GM11168 (cell line): Measurements from ENCODE around the gene NR2C2AP.
"Not testable (repeated sequence)": the region's sequence is repeated elsewhere in the genome, so short reads cannot be mapped to it uniquely, and the experiment has no call there.

ENCODE experiments used
- in situ Hi-C: fragments of 300-500 bp; cut with MboI; formaldehyde crosslinking; loops from one replicate; pipeline ENCODE4 v1.12.0; 2022; ENCODE audit warnings: low sequenced_read_pairs; ENCODE audit not compliant: unreplicated experiment

NR2C2AP gene, protein sequence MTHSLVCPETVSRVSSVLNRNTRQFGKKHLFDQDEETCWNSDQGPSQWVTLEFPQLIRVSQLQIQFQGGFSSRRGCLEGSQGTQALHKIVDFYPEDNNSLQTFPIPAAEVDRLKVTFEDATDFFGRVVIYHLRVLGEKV

DNA sequence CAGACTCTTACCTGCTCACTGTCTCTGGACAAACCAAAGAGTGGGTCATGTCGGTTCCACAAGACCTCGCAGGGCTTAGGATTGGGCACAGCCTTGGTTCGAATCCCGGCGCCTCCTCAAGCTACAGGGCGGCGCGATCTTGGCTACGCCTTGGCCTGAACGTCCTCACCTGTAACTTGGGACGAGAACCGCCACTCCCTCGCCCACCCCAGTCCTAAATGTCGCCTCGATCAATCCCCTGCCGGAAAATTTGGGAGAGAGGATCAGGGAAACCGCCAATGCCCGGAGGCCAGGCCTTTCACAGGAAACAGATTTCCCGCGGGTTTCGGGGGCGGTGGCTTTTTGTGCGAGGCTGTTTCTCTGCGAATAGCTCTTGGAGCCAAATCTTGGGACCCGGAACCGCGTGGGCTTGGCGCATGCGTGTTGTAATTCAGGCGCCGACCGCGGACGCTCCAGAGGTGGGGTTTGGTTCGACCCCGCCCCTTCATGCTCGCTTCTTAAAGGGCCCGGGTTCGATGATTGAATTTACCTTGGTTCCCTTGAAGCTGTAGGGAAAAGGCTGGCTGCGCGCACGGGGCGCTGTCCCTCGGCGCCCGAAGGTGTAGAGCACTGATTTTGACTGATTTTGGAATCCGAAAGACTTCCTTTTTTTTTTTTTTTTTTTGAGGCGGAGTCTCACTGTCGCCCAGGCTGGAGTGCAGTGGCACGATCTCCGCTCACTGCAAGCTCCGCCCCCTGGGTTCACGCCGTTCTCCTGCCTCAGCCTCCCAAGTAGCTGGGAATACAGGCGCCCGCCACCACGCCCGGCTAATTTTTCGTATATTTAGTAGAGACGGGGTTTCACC is at the start of gene NR2C2AP:
Gene NR2C2AP, minus strand, starts transcription at position 403 of the 845 bp plus-strand sequence. Its CDS starts 354 bp downstream, at position 49.
- in situ Hi-C loops, result no loop called here

DNA sequence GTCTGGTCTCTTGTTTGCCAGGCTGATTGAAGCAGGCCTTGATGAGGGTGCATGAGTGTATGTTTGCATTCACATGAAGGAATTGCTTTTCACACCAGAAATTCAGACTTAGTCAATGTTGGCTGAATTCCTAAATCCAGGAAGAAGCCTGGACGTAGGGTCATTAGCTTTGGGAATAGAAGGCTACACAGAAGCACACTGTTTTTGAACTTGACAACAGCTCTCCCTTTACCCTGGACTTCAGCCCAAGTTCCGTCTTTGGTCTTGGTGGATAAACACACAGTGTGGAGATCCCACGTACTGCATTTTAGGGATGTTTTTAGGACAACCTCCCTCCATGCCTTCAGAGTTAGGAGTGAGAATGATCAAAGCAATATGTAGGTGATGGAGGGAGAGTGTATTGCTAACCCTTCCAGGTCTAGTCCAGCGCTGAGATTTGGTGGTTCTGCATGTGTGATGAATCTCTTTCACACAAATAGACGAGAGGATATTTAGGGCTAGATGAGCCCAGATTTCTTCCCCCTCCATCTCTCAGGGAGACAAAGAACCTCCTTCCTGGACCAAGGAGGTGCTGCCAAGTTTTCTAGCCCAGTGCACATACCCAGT is 47.1 kb upstream of the NR2C2AP start:
- in situ Hi-C loops, result no loop called here

DNA sequence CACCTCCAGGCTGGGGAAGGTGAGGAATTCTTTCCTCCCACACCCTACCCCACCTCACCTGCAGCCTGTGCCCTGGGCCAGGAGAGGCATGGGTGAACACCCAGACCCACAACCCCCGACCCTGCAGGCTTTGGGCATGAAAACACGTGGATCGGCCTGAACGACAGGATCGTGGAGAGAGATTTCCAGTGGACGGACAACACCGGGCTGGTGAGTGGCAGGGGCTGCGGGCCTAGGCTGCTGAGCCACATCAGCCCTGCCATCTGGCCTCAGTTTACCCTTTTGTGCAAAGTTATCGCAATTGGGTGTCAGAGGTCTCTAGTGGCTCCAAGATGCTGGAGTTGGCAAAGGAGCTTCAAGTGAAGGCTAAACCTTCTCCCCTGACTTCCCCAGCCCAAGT is 37.3 kb upstream of the NR2C2AP start:
- in situ Hi-C loops, result no loop called here

DNA sequence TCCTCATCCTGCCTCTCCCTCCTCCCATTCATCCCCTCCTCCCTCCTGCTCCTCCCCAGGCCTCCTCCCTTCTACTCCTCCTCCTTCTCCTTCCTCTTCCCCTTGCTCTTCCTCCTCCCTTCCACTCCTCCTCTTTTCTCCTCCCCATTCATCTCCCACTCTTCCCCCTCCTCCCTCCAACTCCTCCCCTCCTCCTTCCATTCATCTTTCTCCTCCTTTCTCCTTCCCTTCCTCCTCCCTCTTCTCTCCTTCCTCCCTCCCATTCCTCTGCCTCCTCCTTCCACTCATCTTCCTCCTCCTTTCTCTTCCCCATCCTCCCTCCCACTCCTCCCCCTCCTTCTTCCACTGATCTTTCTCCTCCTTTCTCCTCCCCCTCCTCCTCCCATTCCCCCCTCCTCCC is 36.5 kb upstream of the NR2C2AP start:
- in situ Hi-C loops, result no loop called here

DNA sequence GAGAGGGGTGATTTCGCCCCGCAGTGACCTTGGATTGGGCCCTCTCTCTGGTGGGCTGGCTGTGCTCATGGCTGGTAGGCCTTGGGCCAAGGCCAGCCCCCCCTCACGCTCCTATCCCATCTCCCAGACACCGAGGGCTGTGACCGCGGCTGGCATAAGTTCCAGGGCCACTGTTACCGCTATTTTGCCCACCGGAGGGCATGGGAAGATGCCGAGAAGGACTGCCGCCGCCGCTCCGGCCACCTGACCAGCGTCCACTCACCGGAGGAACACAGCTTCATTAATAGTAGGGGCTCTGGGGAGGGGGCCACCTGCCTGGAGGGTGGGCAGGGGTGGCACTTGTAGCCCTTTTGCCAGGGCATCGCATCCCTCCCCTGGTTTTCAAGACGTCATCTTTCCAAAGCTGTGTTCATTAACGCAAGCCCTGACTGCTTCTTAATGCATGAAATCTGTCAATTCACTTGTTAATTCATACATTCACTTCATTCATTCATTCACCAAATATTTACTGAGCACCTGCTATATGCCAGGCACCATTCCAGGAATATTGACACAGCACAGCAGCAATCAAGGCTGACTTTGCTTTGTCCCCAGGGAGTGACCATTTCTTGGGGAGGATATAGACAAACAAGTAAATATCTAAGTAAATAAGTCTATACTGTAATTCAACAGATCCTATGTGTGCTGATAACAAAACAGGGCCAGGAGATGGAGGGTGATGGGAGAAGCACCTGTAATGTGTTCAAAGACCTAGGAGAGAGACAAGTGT is 35.1 kb upstream of the NR2C2AP start:
- in situ Hi-C loops, result no loop called here

DNA sequence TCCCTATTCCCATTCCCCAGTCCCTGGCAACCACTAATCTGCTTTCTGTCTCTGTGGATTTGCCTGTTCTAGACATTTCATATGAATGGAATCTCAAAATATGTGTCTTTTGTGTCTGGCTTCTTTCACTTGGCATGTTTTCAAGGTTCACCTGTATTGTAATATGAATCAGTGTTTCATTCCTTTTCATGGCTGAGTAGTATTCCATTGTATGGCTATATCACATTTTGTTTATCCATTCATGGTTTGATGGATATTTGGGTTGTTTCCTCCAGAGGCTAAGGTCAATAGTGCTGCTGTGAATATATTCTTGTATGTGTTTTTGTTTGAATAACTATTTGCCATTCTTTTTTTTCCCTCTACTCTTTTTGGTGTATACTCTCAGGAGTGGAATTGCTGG is 33.0 kb upstream of the NR2C2AP start:
- in situ Hi-C loops, result no loop called here

DNA sequence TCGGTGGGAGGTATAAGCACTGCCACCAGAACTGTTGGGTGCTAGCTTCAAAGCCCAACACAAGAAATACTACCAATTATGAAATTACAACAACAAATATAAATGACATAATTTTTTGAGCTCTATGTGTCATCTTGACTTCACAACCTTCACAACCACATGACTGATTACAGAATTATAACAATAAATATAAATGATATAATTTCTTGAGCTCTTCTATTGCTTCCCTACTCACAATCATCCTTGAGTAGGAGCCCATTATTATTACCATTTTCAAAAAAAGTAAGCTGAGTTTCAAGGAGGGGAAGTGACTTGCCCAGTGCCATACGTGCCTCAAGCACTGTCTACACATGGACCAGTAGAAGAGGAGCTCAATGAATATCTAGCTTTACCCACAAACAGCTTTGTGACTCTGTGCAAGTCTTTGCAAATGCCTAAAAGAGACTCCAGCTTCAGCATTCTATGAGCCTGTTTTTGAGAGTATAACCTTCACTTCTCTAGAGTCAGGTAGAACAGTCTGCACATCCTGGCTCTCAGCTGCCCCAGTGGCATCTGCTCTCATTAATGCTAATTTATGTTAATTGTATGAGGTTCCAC is 31.1 kb upstream of the NR2C2AP start:
- in situ Hi-C loops, result no loop called here

DNA sequence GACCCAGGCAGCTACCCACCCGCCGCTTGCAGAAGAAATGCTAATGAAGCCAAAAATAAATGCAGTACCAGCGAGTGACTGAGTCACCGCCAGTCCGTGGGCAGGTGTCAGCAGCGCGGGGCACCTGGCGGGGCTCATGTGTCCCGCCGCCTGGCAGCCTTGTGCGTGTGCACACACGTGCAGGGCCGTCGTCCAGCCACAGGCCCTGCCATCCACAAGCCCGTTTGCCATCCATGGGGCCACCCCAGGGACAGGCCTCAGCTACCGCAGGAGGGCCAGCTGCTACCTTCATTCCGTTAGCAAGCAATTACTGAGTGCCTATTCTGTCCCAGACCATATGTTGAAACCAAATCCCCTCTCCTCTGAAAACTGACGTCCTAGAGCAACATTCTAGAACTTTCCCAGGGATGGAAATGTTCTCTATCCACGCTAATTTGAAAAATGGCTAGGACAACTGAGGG is 29.1 kb upstream of the NR2C2AP start:
- in situ Hi-C loops, result no loop called here

DNA sequence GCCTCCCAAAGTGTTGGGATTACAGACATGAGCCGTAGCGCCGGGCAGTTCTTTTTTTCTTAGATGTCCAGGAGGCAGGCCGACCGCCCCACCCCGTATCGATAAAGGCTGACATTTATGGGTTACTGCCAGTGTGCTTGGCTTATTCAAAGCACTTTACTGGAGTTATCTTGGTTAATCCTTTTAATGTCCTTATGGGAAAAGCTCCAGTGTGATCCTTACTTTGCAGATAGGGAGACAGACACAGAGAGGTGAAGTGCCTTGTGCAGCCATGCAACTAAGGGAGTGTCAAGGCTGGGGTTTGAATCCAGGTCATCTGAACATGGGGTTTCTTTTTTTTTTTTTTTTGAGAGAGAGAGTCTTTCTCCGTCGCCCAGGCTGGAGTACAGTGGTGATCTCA is 27.8 kb upstream of the NR2C2AP start:
- in situ Hi-C loops, result no loop called here

DNA sequence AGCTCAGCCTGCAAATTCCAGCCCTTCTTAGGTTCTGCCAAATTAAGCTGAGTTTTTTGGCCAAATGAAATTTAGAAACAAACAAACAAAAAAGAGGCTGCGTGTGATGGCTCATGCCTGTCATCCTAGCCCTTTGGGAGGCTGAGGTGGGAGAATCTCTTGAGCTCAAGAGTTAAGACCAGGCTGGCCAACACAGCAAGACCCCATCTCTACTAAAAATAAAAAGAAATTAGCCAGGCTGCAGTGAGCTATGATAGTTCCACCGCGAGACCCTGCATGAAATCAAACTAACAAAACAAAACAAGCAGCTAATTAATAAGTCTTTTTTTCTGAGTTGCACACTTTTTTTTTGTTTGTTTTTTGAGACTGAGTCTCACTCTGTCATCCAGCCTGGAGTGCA is 26.5 kb upstream of the NR2C2AP start:
- in situ Hi-C loops, result no loop called here

DNA sequence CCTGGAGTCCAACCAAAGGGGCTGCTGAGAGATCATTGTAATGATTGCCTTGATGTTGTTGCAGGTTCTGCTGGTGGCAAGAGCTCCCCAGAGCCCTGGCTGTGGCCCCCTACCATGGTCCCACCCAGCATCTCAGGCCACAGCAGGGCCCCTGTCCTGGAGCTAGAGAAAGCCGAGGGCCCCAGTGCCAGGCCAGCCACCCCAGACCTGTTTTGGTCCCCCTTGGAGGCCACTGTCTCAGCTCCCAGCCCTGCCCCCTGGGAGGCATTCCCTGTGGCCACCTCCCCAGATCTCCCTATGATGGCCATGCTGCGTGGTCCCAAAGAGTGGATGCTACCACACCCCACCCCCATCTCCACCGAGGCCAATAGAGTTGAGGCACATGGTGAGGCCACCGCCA is 24.0 kb upstream of the NR2C2AP start:
- in situ Hi-C loops, result no loop called here

DNA sequence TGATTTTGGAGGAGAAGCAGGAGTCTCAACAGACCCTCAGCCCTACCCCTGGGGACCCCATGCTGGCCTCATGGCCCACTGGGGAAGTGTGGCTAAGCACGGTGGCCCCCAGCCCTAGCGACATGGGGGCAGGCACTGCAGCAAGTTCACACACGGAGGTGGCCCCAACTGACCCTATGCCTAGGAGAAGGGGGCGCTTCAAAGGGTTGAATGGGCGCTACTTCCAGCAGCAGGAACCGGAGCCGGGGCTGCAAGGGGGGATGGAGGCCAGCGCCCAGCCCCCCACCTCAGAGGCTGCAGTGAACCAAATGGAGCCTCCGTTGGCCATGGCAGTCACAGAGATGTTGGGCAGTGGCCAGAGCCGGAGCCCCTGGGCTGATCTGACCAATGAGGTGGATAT is 23.4 kb upstream of the NR2C2AP start:
- in situ Hi-C loops, result no loop called here

DNA sequence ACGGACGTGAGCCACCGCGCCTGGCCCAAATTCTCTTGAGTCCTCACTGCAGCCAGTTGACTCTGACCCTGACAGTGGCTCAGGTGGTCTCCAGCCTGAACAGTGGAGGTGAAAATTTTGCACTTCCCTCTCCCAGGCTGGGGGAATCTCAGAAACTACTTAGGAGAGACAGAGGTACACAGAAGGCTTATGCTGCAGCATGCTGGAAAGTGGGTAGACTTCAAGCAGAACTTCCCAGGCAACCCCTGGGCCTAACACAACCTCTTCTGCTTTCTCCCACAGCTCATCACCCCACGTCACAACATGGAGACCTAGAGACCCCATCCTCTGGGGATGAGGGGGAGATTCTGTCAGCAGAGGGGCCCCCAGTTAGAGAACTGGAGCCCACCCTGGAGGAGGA is 23.0 kb upstream of the NR2C2AP start:
- in situ Hi-C loops, result no loop called here

DNA sequence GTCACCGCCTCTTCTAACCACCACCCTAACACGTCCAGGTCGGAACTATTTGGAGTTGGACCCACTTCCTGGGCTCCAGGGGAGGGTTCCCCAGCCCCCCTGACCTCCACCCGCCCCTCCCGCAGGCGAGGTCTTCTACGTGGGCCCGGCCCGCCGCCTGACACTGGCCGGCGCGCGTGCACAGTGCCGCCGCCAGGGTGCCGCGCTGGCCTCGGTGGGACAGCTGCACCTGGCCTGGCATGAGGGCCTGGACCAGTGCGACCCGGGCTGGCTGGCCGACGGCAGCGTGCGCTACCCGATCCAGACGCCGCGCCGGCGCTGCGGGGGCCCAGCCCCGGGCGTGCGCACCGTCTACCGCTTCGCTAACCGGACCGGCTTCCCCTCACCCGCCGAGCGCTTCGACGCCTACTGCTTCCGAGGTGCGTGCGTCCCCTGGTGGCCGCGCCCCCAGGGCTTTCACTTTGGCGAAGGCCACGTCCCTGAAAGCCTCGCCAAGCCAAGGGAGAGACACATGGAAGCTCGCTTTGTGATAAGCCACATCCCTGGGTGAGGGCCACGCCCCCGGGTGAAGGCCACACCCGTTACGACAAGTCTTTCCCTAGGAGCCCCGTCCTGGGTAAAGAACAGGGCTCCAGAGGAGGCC is 21.8 kb upstream of the NR2C2AP start:
- in situ Hi-C loops, result no loop called here

DNA sequence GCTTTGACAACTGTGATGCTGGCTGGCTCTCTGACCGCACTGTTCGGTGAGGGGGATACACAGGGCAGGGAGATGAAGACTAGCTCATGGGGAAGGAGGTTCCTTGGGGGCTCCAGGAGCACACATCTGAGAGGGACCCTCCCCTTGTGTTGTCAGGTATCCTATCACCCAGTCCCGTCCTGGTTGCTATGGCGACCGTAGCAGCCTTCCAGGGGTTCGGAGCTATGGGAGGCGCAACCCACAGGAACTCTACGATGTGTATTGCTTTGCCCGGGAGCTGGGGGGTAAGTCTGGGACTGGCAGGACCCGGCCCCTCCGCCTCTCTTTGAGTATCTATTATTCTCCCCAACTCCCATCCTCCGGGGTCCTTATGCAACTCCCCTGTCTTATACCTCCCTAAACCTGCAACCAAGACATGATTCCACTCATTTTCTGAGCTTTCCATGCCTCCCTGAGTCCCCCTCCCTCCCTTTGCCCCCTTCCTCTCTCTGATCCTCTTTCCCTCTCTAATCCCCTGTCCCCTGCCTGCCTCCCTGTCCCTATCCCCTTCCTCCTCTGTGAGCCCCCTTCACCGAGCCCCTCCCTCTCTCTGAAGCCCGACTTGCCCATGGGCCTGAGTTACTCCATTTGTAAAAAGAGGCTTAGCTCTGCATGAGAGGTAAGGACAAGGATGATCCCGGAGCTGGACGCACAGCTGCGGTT is 21.1 kb upstream of the NR2C2AP start:
- in situ Hi-C loops, result no loop called here

DNA sequence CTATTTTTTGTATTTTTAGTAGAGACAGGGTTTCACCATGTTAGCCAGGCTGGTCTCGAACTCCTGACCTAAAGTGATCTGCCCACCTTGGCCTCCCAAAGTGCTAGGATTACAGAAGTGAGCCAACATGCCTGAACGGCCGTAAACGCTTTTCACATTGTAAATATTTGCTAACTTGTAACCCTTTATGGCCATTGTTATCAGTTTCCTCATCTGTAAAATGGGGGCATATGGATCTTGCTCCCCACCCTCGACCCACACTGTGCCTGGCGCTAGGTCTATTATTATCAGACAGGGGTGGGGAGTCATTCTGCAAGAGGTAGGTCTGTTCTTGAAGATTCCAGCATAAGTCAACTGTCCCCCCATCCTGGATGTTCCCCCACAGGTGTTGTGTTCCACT is 20.4 kb upstream of the NR2C2AP start:
- in situ Hi-C loops, result no loop called here

DNA sequence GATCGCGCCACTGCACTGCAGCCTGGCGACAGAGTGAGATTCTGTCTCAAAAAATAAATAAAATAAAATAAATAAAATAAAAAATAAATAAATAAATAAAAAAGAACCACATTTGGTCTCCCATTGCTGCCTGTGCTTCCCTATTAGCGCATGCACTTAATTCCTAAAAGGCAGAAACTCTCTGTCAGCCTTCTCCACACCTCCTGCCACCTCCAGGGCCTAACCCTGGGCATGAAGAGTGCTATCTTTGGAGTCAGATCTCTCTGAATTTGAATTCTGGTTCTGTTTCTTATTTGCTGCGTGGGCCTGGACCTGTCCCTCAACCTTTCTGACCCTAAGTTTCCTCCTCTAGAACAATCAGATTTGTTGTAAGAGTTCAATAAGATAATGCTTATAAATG is 19.8 kb upstream of the NR2C2AP start:
- in situ Hi-C loops, result no loop called here

DNA sequence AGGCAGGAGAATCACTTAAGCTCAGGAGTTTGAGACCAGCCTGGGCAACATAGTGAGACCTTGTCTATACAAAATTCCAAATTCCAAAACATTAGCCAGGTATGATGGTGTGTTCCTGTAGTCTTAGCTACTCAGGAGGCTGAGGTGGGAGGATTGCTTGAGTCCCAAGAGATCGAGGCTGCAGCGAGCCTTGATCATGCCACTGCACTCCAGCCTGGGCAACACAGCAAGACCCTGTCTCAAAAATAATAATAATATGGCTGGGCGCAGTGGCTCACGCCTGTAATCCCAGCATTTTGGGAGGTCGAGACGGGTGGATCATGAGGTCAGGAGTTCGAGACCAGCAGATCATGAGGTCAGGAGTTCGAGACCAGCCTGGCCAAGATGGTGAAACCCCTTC is 17.8 kb upstream of the NR2C2AP start:
- in situ Hi-C loops, result not testable (repeated sequence)

DNA sequence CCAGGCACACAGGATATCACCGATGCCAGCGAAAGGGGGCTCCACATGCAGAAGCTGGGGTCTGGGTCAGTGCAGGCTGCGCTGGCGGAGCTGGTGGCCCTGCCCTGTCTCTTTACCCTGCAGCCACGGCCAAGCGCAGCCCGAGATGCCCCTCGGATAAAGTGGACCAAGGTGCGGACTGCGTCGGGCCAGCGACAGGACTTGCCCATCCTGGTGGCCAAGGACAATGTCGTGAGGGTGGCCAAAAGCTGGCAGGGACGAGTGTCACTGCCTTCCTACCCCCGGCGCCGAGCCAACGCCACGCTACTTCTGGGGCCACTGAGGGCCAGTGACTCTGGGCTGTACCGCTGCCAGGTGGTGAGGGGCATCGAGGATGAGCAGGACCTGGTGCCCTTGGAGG is 15.7 kb upstream of the NR2C2AP start:
- in situ Hi-C loops, result no loop called here
